Amygdala (tissue), 56 donors: ENCODE data around the gene PTK6.
A peak's percentile ranks its signal among the peaks of the same experiment; 100 is the strongest.

Source experiments
- DNase-seq, 56 donors: peaks; one replicate each; lab custom pipeline; 2025; lab: John Stamatoyannopoulos, UW

PTK6 gene

GRCh38 chr20:63497946-63498935 lies 38.9 kb downstream of the PTK6 start:
- peak in 2 of 56 donors; percentile 17 to 47 for DNase-seq

GRCh38 chr20:63497138-63497945 lies 39.8 kb downstream of the PTK6 start:
- no peak for DNase-seq

- no peak for DNase-seq
Observed at GRCh38 chr20:63496596-63497120, 40.5 kb downstream of the PTK6 start.

GRCh38 chr20:63495741-63496595 lies 41.2 kb downstream of the PTK6 start:
- DNase-seq, result peak in 31 of 56 donors; percentile 15 to 74 (median 42)

GRCh38 chr20:63495167-63495720 lies 41.9 kb downstream of the PTK6 start:
- DNase-seq, result no peak

GRCh38 chr20:63494420-63495166 lies 42.6 kb downstream of the PTK6 start:
- DNase-seq, result no peak

GRCh38 chr20:63494084-63494419 lies 43.1 kb downstream of the PTK6 start:
- DNase-seq, result no peak

- no peak for DNase-seq
Observed at GRCh38 chr20:63493563-63494020, 43.6 kb downstream of the PTK6 start.

GRCh38 chr20:63492982-63493381 lies 44.2 kb downstream of the PTK6 start:
- no peak for DNase-seq

- DNase-seq, result no peak
Observed at GRCh38 chr20:63492518-63492917, 44.7 kb downstream of the PTK6 start.

- DNase-seq, result no peak
Observed at GRCh38 chr20:63491635-63492230, 45.4 kb downstream of the PTK6 start.

- DNase-seq, result no peak
Observed at GRCh38 chr20:63491078-63491477, 46.1 kb downstream of the PTK6 start.

GRCh38 chr20:63490416-63490815 lies 46.8 kb downstream of the PTK6 start:
- DNase-seq, result no peak

GRCh38 chr20:63488315-63489251 lies 48.6 kb downstream of the PTK6 start:
- DNase-seq, result no peak

- no peak for DNase-seq
Observed at GRCh38 chr20:63487781-63488241, 49.4 kb downstream of the PTK6 start.

GRCh38 chr20:63487116-63487764 lies 49.9 kb downstream of the PTK6 start:
- no peak for DNase-seq

- DNase-seq, result no peak
Observed at GRCh38 chr20:63486300-63486855, 50.8 kb downstream of the PTK6 start.
